GM10266 (cell line): ENCODE results near the gene C2CD4C.

Experiments
- DNase-seq: peaks from one replicate; pipeline ENCODE4 v3.0.0; 2012; ENCODE audit errors: extremely low spot score
- CTCF ChIP-seq: IDR thresholded peaks from 2 replicates; pipeline ENCODE4 v1.5.1; 2012; ENCODE audit warnings: mild to moderate bottlenecking, low read depth; ENCODE audit not compliant: control insufficient read depth, insufficient read depth; ENCODE audit errors: missing control alignments

C2CD4C gene

GRCh38 chr19:410243-410781 lies 1.4 kb upstream of the C2CD4C start:
- TF ChIP-seq CTCF, result no peak
- DNase-seq, result no peak

- peak; percentile 62 for DNase-seq
- TF ChIP-seq CTCF, result no peak
These were observed 732 bp upstream of the C2CD4C start for GRCh38 chr19:409516-410242.

GRCh38 chr19:408441-408901 lies 476 bp downstream of the C2CD4C start:
- DNase-seq, result no peak
- TF ChIP-seq CTCF, result no peak

GRCh38 chr19:407511-408440 lies 1.2 kb downstream of the C2CD4C start:
- TF ChIP-seq CTCF, result no peak
- no peak for DNase-seq

GRCh38 chr19:406971-407510 lies 1.9 kb downstream of the C2CD4C start:
- no peak for TF ChIP-seq CTCF
- DNase-seq, result no peak

GRCh38 chr19:406135-406781 lies 2.7 kb downstream of the C2CD4C start:
- DNase-seq, result no peak
- no peak for TF ChIP-seq CTCF
